AG10803 (cell line): Measurements from ENCODE around the gene INPP5D.

ENCODE experiments used
- DNase-seq: peaks from one replicate; pipeline ENCODE4 v3.0.0; 2010; ENCODE audit warnings: low read depth
- H3K4me3 ChIP-seq: 2 replicates; pipeline ENCODE4 v1.5.1; 2011; ENCODE audit warnings: mild to moderate bottlenecking, low read length, control low read depth
- TF ChIP-seq, protein P1 (sequence below): conservative IDR thresholded peaks from 2 replicates; pipeline ENCODE4 v1.5.1; 2011; ENCODE audit warnings: mild to moderate bottlenecking, low read length, control low read depth, inconsistent platforms

The INPP5D gene

DNA sequence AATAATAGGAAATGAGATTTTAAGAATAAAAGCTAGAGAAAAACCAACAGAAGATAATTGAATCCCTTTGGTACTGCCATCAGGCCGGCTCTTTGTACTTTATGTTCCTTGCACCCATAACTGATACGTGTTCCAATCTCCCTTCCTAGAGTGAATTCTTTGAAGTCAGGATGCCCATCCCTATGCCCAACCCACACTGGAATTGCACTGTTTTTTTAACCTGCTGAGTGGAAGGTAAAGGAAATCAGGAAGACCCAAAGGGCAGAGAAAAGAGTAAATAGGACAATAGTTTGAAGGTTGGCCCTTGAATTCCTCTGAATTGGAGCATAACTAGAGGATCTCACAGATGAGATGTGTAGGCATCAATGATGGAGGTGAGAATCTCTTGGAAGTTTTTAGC lies 187.0 kb downstream of the INPP5D start:
- DNase-seq: no peak
- no peak overlapping the region for H3K4me3 ChIP-seq
- TF ChIP-seq, protein P1, sequence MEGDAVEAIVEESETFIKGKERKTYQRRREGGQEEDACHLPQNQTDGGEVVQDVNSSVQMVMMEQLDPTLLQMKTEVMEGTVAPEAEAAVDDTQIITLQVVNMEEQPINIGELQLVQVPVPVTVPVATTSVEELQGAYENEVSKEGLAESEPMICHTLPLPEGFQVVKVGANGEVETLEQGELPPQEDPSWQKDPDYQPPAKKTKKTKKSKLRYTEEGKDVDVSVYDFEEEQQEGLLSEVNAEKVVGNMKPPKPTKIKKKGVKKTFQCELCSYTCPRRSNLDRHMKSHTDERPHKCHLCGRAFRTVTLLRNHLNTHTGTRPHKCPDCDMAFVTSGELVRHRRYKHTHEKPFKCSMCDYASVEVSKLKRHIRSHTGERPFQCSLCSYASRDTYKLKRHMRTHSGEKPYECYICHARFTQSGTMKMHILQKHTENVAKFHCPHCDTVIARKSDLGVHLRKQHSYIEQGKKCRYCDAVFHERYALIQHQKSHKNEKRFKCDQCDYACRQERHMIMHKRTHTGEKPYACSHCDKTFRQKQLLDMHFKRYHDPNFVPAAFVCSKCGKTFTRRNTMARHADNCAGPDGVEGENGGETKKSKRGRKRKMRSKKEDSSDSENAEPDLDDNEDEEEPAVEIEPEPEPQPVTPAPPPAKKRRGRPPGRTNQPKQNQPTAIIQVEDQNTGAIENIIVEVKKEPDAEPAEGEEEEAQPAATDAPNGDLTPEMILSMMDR: no peak

- TF ChIP-seq, protein P1: no peak
- no peak overlapping the region for H3K4me3 ChIP-seq
- no peak for DNase-seq
Measured at GRCh38 chr2:233247744-233248143, 187.6 kb downstream of the INPP5D start.

DNA sequence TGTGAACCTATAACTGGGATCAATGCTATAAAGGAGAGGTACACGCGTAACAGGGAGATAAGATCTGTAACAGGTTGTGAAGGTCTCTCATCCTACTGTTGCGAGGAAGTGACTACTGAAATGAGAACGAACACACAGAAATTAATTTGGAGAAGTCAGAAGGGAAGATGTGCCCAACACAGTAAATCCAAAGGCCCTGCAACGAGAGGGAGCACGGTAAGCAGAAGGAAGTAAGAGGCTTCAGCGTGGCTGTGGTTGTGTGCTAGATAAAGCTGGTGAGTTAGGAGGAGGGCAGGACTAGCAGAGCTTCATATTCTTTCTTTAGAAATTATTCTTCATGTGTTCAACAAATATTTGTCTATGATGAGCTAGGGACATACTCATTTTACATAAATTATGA lies 188.9 kb downstream of the INPP5D start:
- no peak overlapping the region for H3K4me3 ChIP-seq
- TF ChIP-seq, protein P1: no peak
- no peak for DNase-seq

DNA sequence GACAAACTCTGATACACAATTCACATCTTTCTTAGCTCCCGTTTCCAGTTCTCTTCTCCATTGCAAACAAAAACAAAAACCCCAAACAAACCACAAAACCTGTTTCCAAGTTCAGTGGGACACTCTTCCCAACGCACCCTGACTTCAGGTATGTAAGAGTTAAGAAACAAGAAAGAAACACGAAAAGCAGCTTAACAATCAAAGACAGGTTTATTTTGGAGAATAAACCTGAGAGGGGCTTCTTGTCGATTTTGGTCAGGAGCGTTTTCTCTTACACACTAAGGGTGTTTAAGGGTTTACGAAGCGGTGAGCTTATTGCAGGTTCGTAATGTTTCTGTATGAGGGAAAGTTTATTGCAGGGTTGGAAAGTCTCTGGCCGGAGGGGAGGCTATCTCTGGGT lies 190.4 kb downstream of the INPP5D start:
- H3K4me3 ChIP-seq: no peak overlapping the region
- TF ChIP-seq, protein P1: no peak
- DNase-seq: no peak

DNA sequence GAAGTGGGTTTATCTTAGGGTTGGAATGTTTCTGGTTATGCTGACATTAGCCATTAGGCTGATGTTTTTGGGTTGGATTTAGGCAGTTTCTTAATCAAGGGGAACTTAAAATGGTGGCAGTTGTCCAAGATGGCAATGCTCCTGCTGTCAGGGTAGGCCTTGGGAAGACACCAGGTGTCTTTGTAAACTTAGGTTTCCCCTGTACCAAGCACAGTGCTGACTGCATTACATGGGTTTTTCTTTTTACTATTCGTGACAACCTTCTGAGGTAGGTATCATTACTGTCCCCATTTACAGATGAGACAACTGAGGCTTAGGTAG lies 190.8 kb downstream of the INPP5D start:
- TF ChIP-seq, protein P1: no peak
- H3K4me3 ChIP-seq: peak overlapping the region; percentile 32
- no peak for DNase-seq

- DNase-seq: peak; percentile 95
- TF ChIP-seq, protein P1: peak; percentile 88
- H3K4me3 ChIP-seq: peak within 1 kb of the TSS; percentile 96
Measured at GRCh38 chr2:233251306-233252116, 191.4 kb downstream of the INPP5D start, which contains the start of gene ATG16L1. TSS of gene ATG16L1 (plus strand) at chr2:233251673. CDS start at chr2:233251828, 155 bp downstream.

DNA sequence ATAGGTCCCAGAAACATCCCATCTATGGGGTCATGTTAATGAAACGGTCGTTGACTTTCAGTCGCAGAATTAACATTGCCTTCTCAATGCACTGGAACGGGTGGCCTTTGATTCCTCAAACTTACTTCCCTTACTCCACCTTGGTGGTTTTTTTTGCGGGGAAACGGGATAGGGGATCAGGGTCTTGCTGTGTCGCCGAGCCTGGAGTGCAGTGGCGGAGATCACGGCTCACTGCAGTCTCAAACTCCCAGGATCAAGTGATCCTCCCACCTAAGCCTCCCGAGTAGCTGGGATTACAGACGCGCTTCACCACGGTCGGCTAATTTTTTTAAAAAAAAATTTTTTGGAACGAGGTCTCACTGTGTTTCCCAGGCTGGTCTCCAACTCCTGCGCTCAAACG lies 192.1 kb downstream of the INPP5D start:
- TF ChIP-seq, protein P1: no peak
- peak overlapping the region; percentile 96 for H3K4me3 ChIP-seq
- DNase-seq: no peak
